Mesothelial cell of epicardium (in vitro differentiated cells): ENCODE results near the gene CXCR5. TPM values are rescaled to one million over a fixed set of nuclear protein-coding genes. Genes with fewer than 3 reads are reported as not detected.

ENCODE experiments used
- DNase-seq, 2 experiments: peaks; one replicate each; pipeline ENCODE4 v3.0.0; 2021; ENCODE audit warnings: low spot score in 2 of 2; ENCODE audit not compliant: unreplicated experiment in 2 of 2
- H3K27ac Mint-ChIP-seq: 2 replicates; pipeline ENCODE4 v1.8.0; 2021; ENCODE audit warnings: mixed read lengths
- H3K27me3 Mint-ChIP-seq: 2 replicates; pipeline ENCODE4 v1.8.0; 2021; ENCODE audit warnings: low read depth, mixed read lengths
- H3K36me3 Mint-ChIP-seq: 2 replicates; pipeline ENCODE4 v1.8.0; 2021; ENCODE audit warnings: mixed read lengths
- H3K4me1 Mint-ChIP-seq: 2 replicates; pipeline ENCODE4 v1.8.0; 2021; ENCODE audit warnings: mixed read lengths
- H3K4me3 Mint-ChIP-seq: 2 replicates; pipeline ENCODE4 v1.8.0; 2021; ENCODE audit warnings: mild to moderate bottlenecking, moderate library complexity, mixed read lengths
- H3K9me3 Mint-ChIP-seq: 2 replicates; pipeline ENCODE4 v1.8.0; 2021; ENCODE audit warnings: mixed read lengths
- CTCF ChIP-seq: fragments of 200-600 bp; sonication (generic); IDR thresholded peaks from one replicate; pipeline ENCODE4 v1.5.0; 2021; ENCODE audit warnings: antibody characterized with exemption; ENCODE audit not compliant: unreplicated experiment
- total RNA-seq: library from RNA; stranded (reverse); gene quantifications from 3 replicates; pipeline ENCODE4 v1.2.1, GENCODE V29; 2021

The CXCR5 gene
- total RNA-seq, 1 donor from 2014 or later: not detected

GRCh38 chr11:118916842-118917388, 33.2 kb downstream of the CXCR5 start:
- H3K4me3 Mint-ChIP-seq: peak overlapping the region; percentile 42
- no peak for TF ChIP-seq CTCF

GRCh38 chr11:118917481-118918127, 33.9 kb downstream of the CXCR5 start:
- no peaks in the 10 kb centered on the region for H3K36me3 Mint-ChIP-seq
- H3K4me3 Mint-ChIP-seq: peak overlapping the region; percentile 60
- H3K9me3 Mint-ChIP-seq: no peaks in the 10 kb centered on the region
- DNase-seq: peak in 1 of 2 experiments; percentile 16
- no peaks in the 10 kb centered on the region for H3K27me3 Mint-ChIP-seq
- TF ChIP-seq CTCF: no peak
- peaks cover 88% of the 10 kb centered on the region for H3K4me1 Mint-ChIP-seq
- H3K27ac Mint-ChIP-seq: peak overlapping the region; percentile 98

More at GRCh38 chr11:118916842-118917388, 33.2 kb downstream of the CXCR5 start:
- no peaks in the 10 kb centered on the region for H3K9me3 Mint-ChIP-seq
- peaks cover 93% of the 10 kb centered on the region for H3K4me1 Mint-ChIP-seq
- peak; percentile 27 to 66 for DNase-seq
- no peaks in the 10 kb centered on the region for H3K36me3 Mint-ChIP-seq
- no peaks in the 10 kb centered on the region for H3K27me3 Mint-ChIP-seq
- H3K27ac Mint-ChIP-seq: peak overlapping the region; percentile 98

- H3K4me1 Mint-ChIP-seq: peaks cover 88% of the 10 kb centered on the region
- no peak for TF ChIP-seq CTCF
- no peaks in the 10 kb centered on the region for H3K9me3 Mint-ChIP-seq
- DNase-seq: peak; percentile 63 to 73
- no peaks in the 10 kb centered on the region for H3K36me3 Mint-ChIP-seq
- no peaks in the 10 kb centered on the region for H3K27me3 Mint-ChIP-seq
- peak overlapping the region; percentile 60 for H3K4me3 Mint-ChIP-seq
- peak overlapping the region; percentile 98 for H3K27ac Mint-ChIP-seq
Measured at GRCh38 chr11:118918128-118918685, 34.5 kb downstream of the CXCR5 start.

DNA sequence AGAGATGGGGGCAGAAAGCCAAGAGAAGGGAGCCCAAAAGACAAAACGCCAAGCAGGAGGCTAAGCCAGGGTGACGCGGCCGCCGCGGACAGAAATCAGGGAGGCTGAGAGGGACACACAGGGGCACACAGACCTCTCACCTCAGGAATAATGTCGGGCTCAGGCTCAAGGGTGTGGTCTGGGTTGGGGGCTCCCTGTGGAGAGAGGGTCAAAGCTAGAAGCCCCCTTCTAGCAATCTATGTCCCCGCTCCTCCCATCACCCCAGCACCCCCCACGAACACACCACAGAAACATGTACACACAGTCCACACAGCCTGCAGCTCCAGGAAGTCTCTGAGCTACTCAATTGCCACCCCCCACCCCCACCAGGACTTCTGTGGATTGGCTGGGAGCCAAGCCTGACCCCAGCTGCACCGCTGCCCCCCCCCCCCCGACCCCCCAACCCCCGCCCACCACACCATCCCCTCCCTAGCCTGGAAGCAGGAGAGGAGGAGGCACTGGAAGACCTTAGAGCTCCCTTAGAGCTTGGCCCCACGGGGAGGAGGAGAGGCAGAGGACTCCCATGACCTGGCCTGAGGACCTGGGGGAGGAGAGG, 35.1 kb downstream of the CXCR5 start:
- peaks cover 92% of the 10 kb centered on the region for H3K4me1 Mint-ChIP-seq
- no peaks in the 10 kb centered on the region for H3K9me3 Mint-ChIP-seq
- peak in 1 of 2 experiments; percentile 20 for DNase-seq
- no peak for TF ChIP-seq CTCF
- no peaks in the 10 kb centered on the region for H3K27me3 Mint-ChIP-seq
- no peaks in the 10 kb centered on the region for H3K36me3 Mint-ChIP-seq
- peak overlapping the region; percentile 98 for H3K27ac Mint-ChIP-seq
- H3K4me3 Mint-ChIP-seq: peak overlapping the region; percentile 67

DNA sequence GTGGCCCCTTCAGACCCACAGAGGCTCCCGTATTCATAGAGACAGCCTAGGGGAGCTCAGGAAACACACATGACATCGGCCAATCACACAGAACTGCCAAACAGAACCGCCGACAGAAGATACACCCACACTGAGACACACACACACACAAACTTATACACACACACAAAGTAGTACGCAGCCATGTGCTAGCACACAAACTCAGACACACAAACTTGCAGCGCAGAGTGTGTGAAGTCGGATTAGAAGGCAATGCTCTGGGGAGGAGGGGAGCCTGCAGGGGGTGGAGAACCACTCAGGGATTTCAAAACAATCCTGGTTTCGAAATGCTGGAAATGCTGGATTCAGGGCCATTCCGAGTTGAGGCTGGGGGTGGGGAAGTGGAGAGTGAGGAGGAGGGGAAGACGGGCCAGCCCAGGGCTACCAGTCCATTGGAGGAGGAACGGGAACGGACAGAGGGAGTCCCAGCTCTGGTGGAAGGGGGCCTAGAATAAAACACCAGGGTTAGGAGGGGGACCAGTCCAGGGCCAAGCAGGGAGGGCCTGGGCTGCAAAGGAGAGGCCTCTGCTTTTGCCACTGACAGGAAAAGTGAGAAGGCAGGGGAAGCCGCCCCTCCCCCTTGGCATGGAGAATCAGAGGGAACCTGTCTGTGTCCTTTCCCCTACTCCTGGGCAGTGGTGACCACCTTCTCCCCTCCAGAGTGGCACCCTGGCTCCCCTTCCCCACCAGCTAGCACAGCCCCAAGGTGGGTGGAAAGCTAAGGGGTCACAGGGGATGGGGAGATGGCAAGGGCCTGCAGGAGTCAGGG, 37.6 kb downstream of the CXCR5 start:
- Mint-ChIP-seq H3K9me3 (no peaks in the 10 kb centered on the region), H3K4me1 (peaks cover 76% of the 10 kb centered on the region)
- no peak for DNase-seq

More for the DNA sequence above, 37.6 kb downstream of the CXCR5 start:
- no peak for TF ChIP-seq CTCF
- Mint-ChIP-seq H3K27me3 (no peaks in the 10 kb centered on the region), H3K4me3 (peak overlapping the region; percentile 67), H3K36me3 (no peaks in the 10 kb centered on the region), H3K27ac (peak overlapping the region; percentile 91)
